ENCODE results near the gene CACNA1B.

Gene CACNA1B

GRCh38 chr9:137969685-137970084 is 92.1 kb downstream of the CACNA1B start:
- no peak for DNase-seq

- no peak for DNase-seq
Measured at GRCh38 chr9:137970098-137970497, 92.5 kb downstream of the CACNA1B start.

- DNase-seq = no peak
Measured at GRCh38 chr9:137970686-137971476, 93.3 kb downstream of the CACNA1B start.

- no peak for DNase-seq
Measured at GRCh38 chr9:137971477-137972138, 94.0 kb downstream of the CACNA1B start.

GRCh38 chr9:137972355-137972987 is 94.9 kb downstream of the CACNA1B start:
- DNase-seq = no peak

- DNase-seq = no peak
Measured at GRCh38 chr9:137972988-137973470, 95.4 kb downstream of the CACNA1B start.

GRCh38 chr9:137973829-137974416 is 96.3 kb downstream of the CACNA1B start:
- DNase-seq = no peak

GRCh38 chr9:137974746-137975526 is 97.4 kb downstream of the CACNA1B start:
- no peak for DNase-seq

GRCh38 chr9:137975527-137975913 is 97.9 kb downstream of the CACNA1B start:
- no peak for DNase-seq

- no peak for DNase-seq
Measured at GRCh38 chr9:137975936-137976565, 98.5 kb downstream of the CACNA1B start.

GRCh38 chr9:137977571-137978261 is 100.1 kb downstream of the CACNA1B start:
- DNase-seq = no peak

GRCh38 chr9:137978262-137978714 is 100.7 kb downstream of the CACNA1B start:
- DNase-seq = no peak

GRCh38 chr9:137982200-137982599 is 104.6 kb downstream of the CACNA1B start:
- DNase-seq = no peak

GRCh38 chr9:137984005-137984404 is 106.4 kb downstream of the CACNA1B start:
- DNase-seq = no peak

GRCh38 chr9:137984520-137985257 is 107.1 kb downstream of the CACNA1B start:
- no peak for DNase-seq

- no peak for DNase-seq
Measured at GRCh38 chr9:137985637-137986071, 108.1 kb downstream of the CACNA1B start.

GRCh38 chr9:137986268-137987099 is 108.9 kb downstream of the CACNA1B start:
- DNase-seq = no peak

- DNase-seq = no peak
Measured at GRCh38 chr9:137987244-137988030, 109.9 kb downstream of the CACNA1B start.

GRCh38 chr9:137988051-137988450 is 110.5 kb downstream of the CACNA1B start:
- no peak for DNase-seq

Measured in DMS153 (cell line).